DND-41 (cell line): ENCODE measurements around the gene PXDC1.

Experiments
- ATAC-seq: fragments of 200-7000 bp; cut with Tn5 transposase; 3 replicates; pipeline ENCODE4 v1.9.1; 2021; ENCODE audit warnings: low read depth; ENCODE audit not compliant: insufficient read depth
- DNase-seq: peaks from one replicate; pipeline ENCODE4 v3.0.0-alpha.2; 2020
- H2AFZ ChIP-seq: 2 replicates; pipeline ENCODE4 v1.6.0; 2012; ENCODE audit warnings: low read depth, low read length
- H3K27ac ChIP-seq: 2 replicates; pipeline ENCODE4 v1.5.1; 2012; ENCODE audit warnings: low read length, inconsistent platforms
- H3K27me3 ChIP-seq: fragments of 200-600 bp; sonication (generic); 2 replicates; pipeline ENCODE4 v1.6.0; 2012; ENCODE audit warnings: low read length, mild to moderate bottlenecking, inconsistent platforms; ENCODE audit not compliant: insufficient read depth, poor library complexity
- H3K36me3 ChIP-seq: 2 replicates; pipeline ENCODE4 v1.5.1; 2012; ENCODE audit warnings: low read length, inconsistent platforms; ENCODE audit not compliant: insufficient read depth
- H3K4me1 ChIP-seq: 2 replicates; pipeline ENCODE4 v1.5.1; 2012; ENCODE audit warnings: mild to moderate bottlenecking, low read length; ENCODE audit not compliant: insufficient read depth
- H3K4me2 ChIP-seq: 2 replicates; pipeline ENCODE4 v1.6.0; 2012; ENCODE audit warnings: mild to moderate bottlenecking, moderate library complexity, low read length, inconsistent platforms; ENCODE audit not compliant: insufficient read depth
- H3K4me3 ChIP-seq, 2 experiments: fragments of 200-600 bp in 1 of 2; shearing (Covaris generic) in 1 of 2; 2 replicates each; pipeline ENCODE4 v1.5.1; 2012 to 2016; ENCODE audit warnings: inconsistent platforms in 2 of 2, low read length in 2 of 2, mild to moderate bottlenecking in 2 of 2, low read depth in 1 of 2, moderate library complexity in 1 of 2
- H3K79me2 ChIP-seq: 2 replicates; pipeline ENCODE4 v1.6.0; 2012; ENCODE audit warnings: low read length, inconsistent platforms; ENCODE audit not compliant: insufficient read depth
- H3K9ac ChIP-seq: 2 replicates; pipeline ENCODE4 v1.6.0; 2012; ENCODE audit warnings: low read depth, mild to moderate bottlenecking, inconsistent platforms, low read length, moderate library complexity
- H3K9me3 ChIP-seq: 2 replicates; pipeline ENCODE4 v1.5.1; 2012; ENCODE audit warnings: low read length, moderate library complexity, mild to moderate bottlenecking, inconsistent platforms; ENCODE audit not compliant: insufficient read depth, severe bottlenecking
- H4K20me1 ChIP-seq: 2 replicates; pipeline ENCODE4 v1.6.0; 2012; ENCODE audit warnings: low read length; ENCODE audit not compliant: insufficient read depth
- CTCF ChIP-seq: IDR thresholded peaks from 2 replicates; pipeline ENCODE4 v1.5.1; 2012; ENCODE audit warnings: borderline replicate concordance, low read length, moderate library complexity, mild to moderate bottlenecking; ENCODE audit not compliant: poor library complexity, severe bottlenecking; ENCODE audit errors: extremely low read depth
- EZH2 ChIP-seq: IDR thresholded peaks from 3 replicates; pipeline ENCODE4 v1.6.1; 2012; ENCODE audit warnings: borderline replicate concordance, low read depth, mild to moderate bottlenecking, moderate library complexity, low read length, inconsistent platforms; ENCODE audit not compliant: severe bottlenecking

The PXDC1 gene

DNA sequence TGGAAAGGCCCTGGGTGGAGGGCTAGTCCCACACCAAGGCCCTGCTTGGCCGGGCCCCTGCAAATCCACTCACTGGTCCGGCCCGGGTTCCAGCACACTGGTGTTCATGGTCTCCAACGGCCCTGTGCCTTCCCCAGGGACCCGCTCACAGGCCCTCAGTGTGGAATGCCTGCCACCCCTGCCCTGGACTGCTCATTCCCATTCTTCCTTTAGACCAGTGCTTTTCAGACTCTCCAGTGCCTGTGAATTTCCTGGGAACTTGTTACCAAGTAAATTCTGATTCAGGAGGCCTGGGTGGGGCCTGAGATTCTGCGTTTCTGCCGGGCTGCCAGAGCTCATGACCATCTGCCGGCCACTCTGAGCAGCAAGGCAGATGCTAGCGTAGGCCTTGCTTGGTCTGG lies 5.7 kb upstream of the PXDC1 start:
- H3K36me3 ChIP-seq = no peaks in the 10 kb centered on the region
- H2AFZ ChIP-seq = no peak overlapping the region
- no peak overlapping the region for H3K9ac ChIP-seq
- TF ChIP-seq EZH2 (no peak), CTCF (no peak)
- H3K4me1 ChIP-seq = no peaks in the 10 kb centered on the region
- no peaks in the 10 kb centered on the region for H3K79me2 ChIP-seq
- H3K9me3 ChIP-seq = no peaks in the 10 kb centered on the region
- H3K27ac ChIP-seq = no peak overlapping the region
- ATAC-seq (no peak), DNase-seq (no peak)
- H3K4me3 ChIP-seq = no peak overlapping the region
- no peak overlapping the region for H3K4me2 ChIP-seq
- peaks cover 3% of the 10 kb centered on the region for H3K27me3 ChIP-seq
- H4K20me1 ChIP-seq = no peaks in the 10 kb centered on the region

- Histone ChIP-seq H3K4me2 (no peak overlapping the region), H3K27me3 (peaks cover 3% of the 10 kb centered on the region), H3K9me3 (no peaks in the 10 kb centered on the region), H3K4me3 (no peak overlapping the region), H4K20me1 (no peaks in the 10 kb centered on the region), H3K4me1 (no peaks in the 10 kb centered on the region), H3K27ac (no peak overlapping the region), H3K9ac (no peak overlapping the region), H3K36me3 (no peaks in the 10 kb centered on the region), H3K79me2 (no peaks in the 10 kb centered on the region), H2AFZ (no peak overlapping the region)
- TF ChIP-seq EZH2 (no peak), CTCF (no peak)
- DNase-seq (no peak), ATAC-seq (no peak)
Observed at GRCh38 chr6:3756546-3756945, 5.0 kb upstream of the PXDC1 start.

DNA sequence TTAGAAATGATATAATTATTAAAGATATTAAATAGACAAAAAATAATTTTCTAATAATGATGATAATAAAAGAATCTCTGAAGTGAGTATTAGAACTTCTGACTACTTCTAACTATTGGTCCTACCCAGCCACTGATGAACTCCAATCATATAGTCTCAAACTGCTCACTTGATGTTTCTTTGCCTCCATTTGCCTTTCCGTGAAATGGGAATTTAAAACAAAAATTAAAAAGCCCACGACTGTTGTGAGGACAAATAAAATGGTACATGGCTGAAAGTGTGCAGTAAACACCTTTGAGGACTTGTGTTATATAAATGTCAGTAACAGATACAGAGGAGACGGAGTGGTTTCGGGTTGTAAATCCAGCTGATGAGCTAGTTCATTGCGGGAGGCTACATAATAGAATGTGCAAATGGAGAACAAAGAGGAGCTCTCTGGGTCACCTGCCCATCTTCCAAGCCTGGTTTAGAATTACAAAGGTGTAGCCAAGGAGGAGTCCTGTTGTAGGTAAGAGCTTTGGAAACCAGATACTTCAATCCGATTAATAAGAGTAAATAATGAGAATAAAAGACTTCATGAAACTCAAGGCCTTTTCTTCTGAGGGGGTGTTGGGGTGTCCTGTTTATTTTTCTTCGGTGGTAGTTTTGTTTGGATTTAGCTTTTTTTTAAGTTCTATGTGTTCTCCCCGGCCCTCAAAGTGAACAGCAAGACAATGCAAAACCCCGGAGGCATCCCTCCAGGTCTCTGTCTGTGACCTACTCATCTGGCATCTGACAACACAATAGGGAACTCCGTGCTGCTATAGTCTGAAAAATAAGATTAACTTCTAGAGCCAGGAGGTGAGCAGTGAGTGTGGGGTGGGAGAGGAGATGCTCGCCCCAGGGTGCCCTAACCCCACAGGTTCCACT lies 4.4 kb upstream of the PXDC1 start:
- TF ChIP-seq EZH2 (no peak), CTCF (no peak)
- no peak overlapping the region for H3K4me2 ChIP-seq

More for the DNA sequence above, 4.4 kb upstream of the PXDC1 start:
- Histone ChIP-seq H3K79me2 (no peaks in the 10 kb centered on the region), H3K4me1 (no peaks in the 10 kb centered on the region), H3K9ac (no peak overlapping the region), H2AFZ (no peak overlapping the region), H4K20me1 (no peaks in the 10 kb centered on the region), H3K9me3 (no peaks in the 10 kb centered on the region), H3K36me3 (no peaks in the 10 kb centered on the region), H3K4me3 (no peak overlapping the region), H3K27ac (no peak overlapping the region), H3K27me3 (peaks cover 3% of the 10 kb centered on the region)
- ATAC-seq = no peak
- no peak for DNase-seq
